Panc1 (cell line): Measurements from ENCODE around the gene ATP5F1E. TPM values are rescaled to one million over a fixed set of nuclear protein-coding genes. Genes with fewer than 3 reads are reported as not detected.

ENCODE experiments used
- ATAC-seq: fragments of 200-7000 bp; cut with Tn5 transposase; 2 replicates; pipeline ENCODE4 v1.9.1; 2020; ENCODE audit warnings: mild to moderate bottlenecking, moderate library complexity
- BruUV-seq: library from RNA; stranded (reverse); fragments of 400-500 nt; replicated peaks from 2 replicates; lab custom pipeline; 2021; lab: Mats Ljungman, UMichigan
- CTCF ChIA-PET: fragments of 300-600 bp; sonication (Branson Sonifier 250); formaldehyde crosslinking; loops from one replicate; lab custom pipeline; 2022; ENCODE audit warnings: antibody characterized with exemption; lab: Charles Lee
- POLR2A ChIA-PET: fragments of 300-600 bp; sonication (Branson Sonifier 250); formaldehyde crosslinking; loops from one replicate; lab custom pipeline; 2022; ENCODE audit warnings: antibody characterized with exemption; lab: Charles Lee
- DNase-seq: peaks from one replicate; pipeline ENCODE4 v3.0.0-alpha.2; 2010; ENCODE audit warnings: low read depth, low spot score
- H3K27ac ChIP-seq: 2 replicates; pipeline ENCODE4 v1.5.1; 2011; ENCODE audit warnings: mild to moderate bottlenecking, low read length, inconsistent platforms
- H3K27me3 ChIP-seq: fragments of 200-500 bp; sonication (Bioruptor generic); 2 replicates; pipeline ENCODE4 v1.6.0; 2014; ENCODE audit warnings: low read length, inconsistent platforms; ENCODE audit not compliant: control insufficient read depth, insufficient read depth
- H3K36me3 ChIP-seq: fragments of 200-500 bp; sonication (Bioruptor generic); 2 replicates; pipeline ENCODE4 v1.5.1; 2014; ENCODE audit warnings: inconsistent platforms, mild to moderate bottlenecking, low read length, moderate library complexity; ENCODE audit not compliant: control insufficient read depth, insufficient read depth
- H3K4me1 ChIP-seq: 2 replicates; pipeline ENCODE4 v1.5.1; 2011; ENCODE audit warnings: inconsistent platforms, mild to moderate bottlenecking, low read length, moderate library complexity; ENCODE audit not compliant: control insufficient read depth, insufficient read depth
- H3K4me3 ChIP-seq, 2 experiments: 2 replicates each; pipeline ENCODE4 v1.5.1; 2011 to 2012; ENCODE audit warnings: low read depth in 2 of 2, low read length in 2 of 2, mild to moderate bottlenecking in 2 of 2, inconsistent platforms in 1 of 2, moderate library complexity in 1 of 2
- H3K9me3 ChIP-seq: fragments of 200-500 bp; sonication (Bioruptor generic); 2 replicates; pipeline ENCODE4 v1.5.1; 2014; ENCODE audit warnings: low read depth, mild to moderate bottlenecking, inconsistent platforms, low read length, moderate library complexity; ENCODE audit not compliant: control insufficient read depth, insufficient read depth
- CTCF ChIP-seq: fragments of 450-650 bp; IDR thresholded peaks from 2 replicates; pipeline ENCODE4 v1.5.1; 2017; ENCODE audit warnings: mild to moderate bottlenecking
- POLR2AphosphoS5 ChIP-seq: IDR thresholded peaks from 2 replicates; pipeline ENCODE4 v1.6.1; 2012; ENCODE audit warnings: mild to moderate bottlenecking, low read depth, low read length, moderate library complexity
- REST ChIP-seq, 2 experiments: IDR thresholded peaks; 2 replicates each; pipeline ENCODE4 v1.6.1; 2011 to 2012; ENCODE audit warnings: low read depth in 2 of 2, control low read depth in 1 of 2, low read length in 1 of 2, mild to moderate bottlenecking in 1 of 2, moderate library complexity in 1 of 2; ENCODE audit not compliant: insufficient read depth in 1 of 2
- SIN3A ChIP-seq: IDR thresholded peaks from 2 replicates; pipeline ENCODE4 v1.6.1; 2012; ENCODE audit warnings: low read depth, mild to moderate bottlenecking, low read length, moderate library complexity, borderline replicate concordance; ENCODE audit not compliant: insufficient read depth
- TCF7L2 ChIP-seq: IDR thresholded peaks from 2 replicates; pipeline ENCODE4 v1.6.1; 2011; ENCODE audit warnings: mild to moderate bottlenecking, low read depth, low read length, inconsistent platforms
- in situ Hi-C: cut with HindIII; loops from 2 replicates; pipeline ENCODE4 v1.10.0; 2016; ENCODE audit warnings: low sequenced_read_pairs, low pct_unique_long_range_greater_than_20kb
- intact Hi-C: fragments of 100-400 bp; cut with micrococcal nuclease; formaldehyde crosslinking; loops from one replicate; pipeline ENCODE4 v1.10.0; 2022; ENCODE audit not compliant: unreplicated experiment
- total RNA-seq: library from RNA; stranded (reverse); gene quantifications from one replicate; pipeline ENCODE4 v1.2.1, GENCODE V29; 2021; ENCODE audit not compliant: unreplicated experiment

The ATP5F1E gene
- total RNA-seq, 1 experiment from 2014 or later, result 90.6 TPM

- CTCF ChIA-PET, result interaction anchor here (0.5 to 0.7 kb wide), 2 partner anchors 161 to 422 kb away, joined by 3 to 4 read pairs; no protein-coding TSS in a partner anchor
- DNase-seq, result no peak
- Histone ChIP-seq H3K4me1 (no peaks in the 10 kb centered on the region), H3K27ac (no peak overlapping the region), H3K9me3 (no peaks in the 10 kb centered on the region), H3K27me3 (peaks cover 38% of the 10 kb centered on the region), H3K36me3 (no peaks in the 10 kb centered on the region), H3K4me3 (no peak overlapping the region)
- ATAC-seq, result no peak
- BruUV-seq, result no TSS peak
- POLR2A ChIA-PET, result no interaction called here
- in situ Hi-C loops (no loop called here), intact Hi-C loops (no loop called here)
- no peak for TF ChIP-seq TCF7L2
- no peak for TF ChIP-seq SIN3A
- no peak for TF ChIP-seq REST (IDR thresholded peaks at IDR 0.05; ENCODE audit: insufficient read depth in 1 of 2, low read depth in 2 of 2, low read length in 1 of 2)
- no peak for TF ChIP-seq POLR2AphosphoS5
- TF ChIP-seq CTCF, result no peak
Observed at GRCh38 chr20:59073582-59073981, 41.4 kb upstream of the ATP5F1E start.

- CTCF ChIA-PET, result no interaction called here
- Histone ChIP-seq H3K9me3 (no peaks in the 10 kb centered on the region), H3K4me1 (no peaks in the 10 kb centered on the region), H3K27ac (no peak overlapping the region), H3K27me3 (peaks cover 33% of the 10 kb centered on the region), H3K4me3 (no peak overlapping the region), H3K36me3 (no peaks in the 10 kb centered on the region)
- DNase-seq (no peak), ATAC-seq (no peak)
- no peak for TF ChIP-seq REST (IDR thresholded peaks at IDR 0.05; ENCODE audit: insufficient read depth in 1 of 2, low read depth in 2 of 2, low read length in 1 of 2)
- no peak for TF ChIP-seq CTCF
- no peak for TF ChIP-seq TCF7L2
- no peak for TF ChIP-seq SIN3A
- no peak for TF ChIP-seq POLR2AphosphoS5
- BruUV-seq, result no TSS peak
- intact Hi-C loops (no loop called here), in situ Hi-C loops (no loop called here)
- POLR2A ChIA-PET, result no interaction called here
Observed at GRCh38 chr20:59071216-59071615, 39.1 kb upstream of the ATP5F1E start.
